C4-2B (cell line): Measurements from ENCODE around the gene RIPOR3.

Experiments used
- CTCF ChIP-seq: fragments of 450-650 bp; conservative IDR thresholded peaks from 2 replicates; pipeline ENCODE4 v1.5.1; 2017; ENCODE audit warnings: mild to moderate bottlenecking
- ZFX ChIP-seq: fragments of 450-650 bp; IDR thresholded peaks from 2 replicates; pipeline ENCODE4 v1.6.1; 2017

- TF ChIP-seq CTCF (no peak), ZFX (no peak)
Measured at GRCh38 chr20:50569864-50570836, 121.2 kb downstream of the RIPOR3 start.
